ENCODE results near the gene DOCK2. TPM values are rescaled to one million over a fixed set of nuclear protein-coding genes. Genes with fewer than 3 reads are reported as not detected.

DOCK2 gene
- total and polyA plus RNA-seq, 2 of the 8 experiments (the other 6 are each of a cell fraction or from before 2014, with no cell fraction given), result 3.9 to 5.7 TPM

GRCh38 chr5:169682026-169682425, 45.0 kb downstream of the DOCK2 start (continued):
- no peak for TF ChIP-seq TAF7 (optimal IDR thresholded peaks at IDR 0.05; ENCODE audit: borderline replicate concordance, low read depth, low read length)
- no peak for TF ChIP-seq YY1 (IDR thresholded peaks at IDR 0.05; ENCODE audit: low read depth, low read length)
- no peak for TF ChIP-seq KDM4A (IDR thresholded peaks at IDR 0.05; ENCODE audit: low read depth, low read length, severe bottlenecking)
